ENCODE measurements around the gene PLXNA2.

Gene PLXNA2

DNA sequence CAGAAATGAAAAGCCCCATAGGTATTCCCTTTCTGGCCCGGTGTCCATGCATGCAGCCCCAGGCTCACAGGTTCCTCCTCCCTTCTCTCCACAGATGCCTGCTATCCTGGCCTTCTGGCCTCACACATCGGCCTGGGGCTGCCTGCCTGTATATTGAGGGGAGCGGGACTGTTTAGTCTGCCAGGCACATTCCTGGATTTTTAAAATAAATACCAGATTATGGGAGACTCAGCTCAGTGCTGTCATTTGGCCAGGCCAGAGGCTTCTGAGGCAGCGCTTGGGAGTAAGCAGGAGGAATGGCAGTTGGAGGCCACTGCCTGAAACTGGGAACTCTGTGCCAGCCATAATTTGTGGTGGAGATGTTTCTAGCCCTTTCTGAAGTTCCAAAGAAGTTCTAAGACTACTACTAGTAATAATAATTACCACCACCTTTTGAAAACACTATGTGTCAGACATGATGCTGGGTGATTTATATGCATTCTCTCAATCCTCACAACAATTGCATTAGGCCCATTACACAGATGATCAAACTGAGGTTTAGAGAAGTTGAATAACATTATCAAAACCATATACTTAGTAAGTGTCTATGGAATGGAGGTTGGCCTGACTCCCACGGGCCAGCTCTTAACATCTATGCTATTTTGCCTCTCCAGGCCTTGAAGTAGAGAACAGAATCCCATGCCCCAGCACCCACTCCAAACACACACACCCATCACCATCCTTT, 107.6 kb downstream of the PLXNA2 start:
- no peak for DNase-seq

DNA sequence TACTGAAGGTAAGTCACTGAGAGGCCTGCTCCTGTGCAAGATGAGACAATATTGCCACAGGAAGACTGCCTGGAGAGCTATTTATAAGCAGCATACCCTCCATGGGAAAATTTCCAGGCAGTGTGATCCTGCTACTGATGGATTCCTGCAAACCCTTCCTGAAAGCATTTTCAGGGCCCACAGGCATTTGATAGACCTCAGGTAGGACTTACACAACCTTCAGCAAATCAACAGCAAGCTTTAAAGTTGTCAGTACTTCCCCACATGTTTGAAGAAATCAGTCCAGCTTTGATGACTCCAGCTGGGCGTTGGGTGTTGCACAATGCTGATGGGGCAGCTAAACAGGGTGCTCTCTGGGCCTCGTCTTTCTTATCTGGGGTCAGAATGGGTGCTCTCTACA, 108.8 kb downstream of the PLXNA2 start:
- DNase-seq, result no peak

DNA sequence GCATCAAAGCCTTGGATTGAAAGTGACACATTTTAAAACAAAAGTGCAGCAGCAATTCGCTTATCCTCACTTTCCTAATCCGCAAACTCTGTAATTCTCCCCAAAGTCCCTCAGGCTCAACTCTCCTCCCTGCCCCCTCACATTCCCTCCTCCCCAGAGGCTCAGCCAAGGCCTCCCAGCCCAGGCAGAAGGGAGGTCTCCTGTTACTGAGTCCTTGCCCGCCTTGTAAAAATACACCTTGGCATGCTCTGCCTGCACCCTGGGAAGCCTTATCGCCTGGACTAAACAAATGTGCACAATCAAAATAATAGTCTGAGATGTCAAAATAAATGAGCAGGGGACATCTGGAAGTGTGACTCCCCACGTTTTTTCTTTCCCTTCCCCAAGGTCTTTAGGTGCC, 109.7 kb downstream of the PLXNA2 start:
- no peak for DNase-seq

- DNase-seq, result no peak
These were observed 110.8 kb downstream of the PLXNA2 start for GRCh38 chr1:208133355-208133754.

GRCh38 chr1:208132287-208132882, 111.8 kb downstream of the PLXNA2 start:
- no peak for DNase-seq

- DNase-seq, result no peak
These were observed 112.4 kb downstream of the PLXNA2 start for GRCh38 chr1:208131621-208132286.

- no peak for DNase-seq
These were observed 114.7 kb downstream of the PLXNA2 start for GRCh38 chr1:208129487-208129886.

- no peak for DNase-seq
These were observed 115.1 kb downstream of the PLXNA2 start for GRCh38 chr1:208129060-208129459.

GRCh38 chr1:208127792-208128529, 116.2 kb downstream of the PLXNA2 start:
- no peak for DNase-seq

DNA sequence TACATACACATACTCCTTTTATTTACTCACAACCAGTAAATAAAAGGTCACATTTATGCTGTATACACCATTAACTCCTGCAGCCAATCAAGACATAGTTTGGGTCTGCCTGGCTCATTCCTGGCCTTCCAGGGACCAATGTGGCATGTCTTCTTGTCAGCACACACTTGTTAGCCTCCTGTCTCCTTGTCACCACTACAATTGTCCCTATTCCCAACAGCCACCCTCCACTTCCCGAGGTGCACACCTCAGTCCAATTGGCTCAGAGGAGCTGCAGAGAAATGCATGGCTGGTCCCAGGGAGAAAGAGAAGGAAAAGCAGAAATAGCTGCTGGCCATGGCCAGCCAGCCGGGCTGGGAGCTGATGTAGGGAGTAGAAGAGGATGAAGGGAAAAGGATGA, 116.9 kb downstream of the PLXNA2 start:
- DNase-seq, result no peak

GRCh38 chr1:208126108-208126507, 118.1 kb downstream of the PLXNA2 start:
- DNase-seq, result no peak

GRCh38 chr1:208122612-208123358, 121.4 kb downstream of the PLXNA2 start:
- DNase-seq, result no peak

- no peak for DNase-seq
These were observed 122.3 kb downstream of the PLXNA2 start for GRCh38 chr1:208121813-208122364.

DNA sequence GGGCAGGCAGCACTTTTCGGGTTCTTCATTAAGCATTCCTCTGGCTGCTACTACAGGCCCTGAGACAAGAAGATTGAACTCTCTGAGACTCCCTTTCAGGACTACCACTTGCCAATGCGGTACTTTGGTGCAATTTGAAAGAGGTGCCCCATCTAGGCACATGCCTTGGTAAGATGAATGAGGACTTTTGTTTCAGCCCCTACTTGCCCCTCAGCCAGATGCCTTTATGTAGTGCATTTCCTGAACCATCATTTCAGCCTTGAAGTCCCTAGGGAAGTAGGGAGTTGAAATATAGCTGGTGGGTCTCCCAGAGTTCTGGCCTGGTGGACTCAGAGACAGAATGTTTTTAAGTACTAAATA, 123.8 kb downstream of the PLXNA2 start:
- DNase-seq, result no peak

GRCh38 chr1:208118841-208119606, 125.2 kb downstream of the PLXNA2 start:
- DNase-seq, result no peak

DNA sequence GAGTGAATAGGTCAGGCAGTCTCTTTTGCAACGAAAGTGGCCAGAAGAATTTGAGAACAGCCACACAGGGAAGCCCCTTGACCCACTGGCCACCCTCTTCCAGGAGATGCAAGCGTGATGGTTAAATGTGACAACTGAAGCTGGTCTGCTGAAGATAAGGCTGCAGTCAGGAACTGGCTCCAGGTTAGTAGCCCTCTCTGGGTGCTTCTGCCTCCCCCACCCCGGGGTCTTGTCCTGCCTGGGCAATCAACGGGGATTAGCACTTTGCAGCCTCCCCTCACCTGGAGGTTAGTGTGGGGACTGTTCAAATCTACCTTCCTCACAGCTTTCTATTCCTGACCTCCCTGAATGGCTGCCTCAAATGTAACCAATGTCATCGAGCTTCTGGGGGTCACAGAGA, 125.9 kb downstream of the PLXNA2 start:
- DNase-seq, result no peak

DNA sequence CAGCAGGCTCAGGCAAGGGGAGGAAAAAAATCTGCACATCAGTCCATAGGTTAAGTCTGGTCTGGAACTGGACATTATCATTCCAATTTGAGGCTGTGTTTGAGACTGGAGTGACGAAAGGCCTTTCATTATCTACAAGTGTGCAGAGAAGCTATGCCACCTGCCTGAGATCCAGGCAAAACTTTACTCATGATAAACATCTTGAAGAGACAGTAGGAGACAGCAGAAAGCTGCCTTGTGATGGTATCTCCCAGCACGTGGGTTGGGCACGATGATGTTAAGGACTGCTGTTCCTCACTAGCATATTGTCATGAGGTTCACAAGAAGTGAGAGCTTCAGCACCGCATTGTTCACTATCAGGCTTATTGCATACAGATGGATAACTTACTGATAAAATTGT, 126.4 kb downstream of the PLXNA2 start:
- DNase-seq, result no peak

DNA sequence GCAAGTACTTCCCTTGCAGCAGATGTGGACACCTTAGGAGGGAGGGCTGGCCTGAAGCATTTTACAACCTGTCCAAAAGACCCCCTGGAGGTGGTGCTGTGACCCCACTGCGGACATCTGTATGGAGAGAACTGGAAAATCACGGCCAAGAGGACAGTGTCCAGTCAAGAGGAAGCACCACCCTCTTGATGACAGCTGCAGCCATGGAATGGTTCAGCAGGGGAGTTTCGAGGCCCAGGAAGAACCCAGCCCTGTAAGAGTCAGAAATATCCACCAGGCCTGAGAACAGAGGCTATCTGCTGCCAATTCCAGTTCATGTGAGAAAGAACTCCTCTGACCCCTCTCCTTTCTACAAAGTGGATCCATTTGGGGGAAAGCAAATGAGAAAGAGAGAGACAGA, 126.8 kb downstream of the PLXNA2 start:
- no peak for DNase-seq

DNA sequence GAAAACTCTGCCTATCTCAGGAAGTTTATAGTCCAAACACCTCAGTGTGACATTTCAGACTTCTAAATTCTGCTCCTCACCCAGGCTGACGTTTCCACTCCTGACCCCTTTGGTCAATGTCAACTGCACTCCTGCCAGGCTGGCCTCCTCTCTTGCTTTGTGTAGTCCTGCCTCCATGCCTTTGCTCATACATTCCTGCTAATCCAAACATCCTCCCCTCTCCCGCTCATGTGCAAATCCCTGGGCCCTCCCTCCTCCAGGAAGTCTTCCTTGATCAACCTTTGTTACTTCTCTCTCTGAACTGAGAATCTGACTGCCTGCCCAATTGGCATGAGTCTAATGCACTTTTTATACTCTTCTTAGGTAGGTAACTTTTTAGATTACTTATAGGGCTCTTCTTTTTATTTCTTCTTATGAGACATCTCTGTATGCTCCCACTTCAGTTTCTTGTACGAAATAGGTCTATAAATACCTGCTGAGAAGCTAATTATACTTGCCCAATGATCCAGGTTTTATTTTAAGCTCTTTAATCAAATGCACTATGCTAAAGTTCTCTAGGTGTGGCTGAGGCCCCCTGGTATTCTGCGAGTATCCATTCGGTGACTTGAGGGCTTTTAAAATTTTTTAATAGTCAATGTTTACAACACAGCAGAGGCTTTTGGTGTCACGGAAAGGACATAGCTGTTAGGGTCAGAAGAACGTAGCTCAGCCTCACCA, 128.1 kb downstream of the PLXNA2 start:
- DNase-seq, result no peak

DNA sequence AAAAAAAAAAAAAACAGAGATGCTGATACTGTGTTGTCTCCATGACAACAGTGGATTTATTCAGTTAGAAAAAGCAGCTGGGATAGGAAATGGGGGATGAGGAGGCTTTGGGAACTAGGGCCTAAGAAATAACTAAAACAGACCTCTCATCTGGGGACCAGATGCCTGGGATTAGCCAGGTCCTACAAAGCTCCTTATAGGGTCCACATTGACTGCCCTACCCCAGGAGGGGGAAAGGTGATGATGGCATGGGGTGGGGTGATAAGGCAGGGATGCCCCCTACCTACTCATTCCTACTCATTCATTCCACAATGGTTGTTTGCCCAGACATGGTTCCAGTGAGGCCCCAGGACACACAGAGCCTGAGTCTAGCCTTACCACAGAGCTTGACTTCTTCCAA, 131.2 kb downstream of the PLXNA2 start:
- DNase-seq, result no peak

GRCh38 chr1:208112401-208112800, 131.8 kb downstream of the PLXNA2 start:
- no peak for DNase-seq

Data from NCI-H2171 (cell line).